ENCODE data around the gene SSNA1. TPM values are rescaled to one million over a fixed set of nuclear protein-coding genes. Genes with fewer than 3 reads are reported as not detected.
"Not testable (repeated sequence)": the region's sequence is repeated elsewhere in the genome, so short reads cannot be mapped to it uniquely, and the experiment has no call there.

The SSNA1 gene
- total RNA-seq, 1 experiment from 2014 or later = 163 TPM

- DNase-seq (ENCODE audit: low read depth) = no peak
- in situ Hi-C loops (cut with HindIII; ENCODE audit: low pct_unique_long_range_greater_than_20kb, low sequenced_read_pairs) = no loop called here
Measured at GRCh38 chr9:137233143-137233980, 44.9 kb downstream of the SSNA1 start.

DNA sequence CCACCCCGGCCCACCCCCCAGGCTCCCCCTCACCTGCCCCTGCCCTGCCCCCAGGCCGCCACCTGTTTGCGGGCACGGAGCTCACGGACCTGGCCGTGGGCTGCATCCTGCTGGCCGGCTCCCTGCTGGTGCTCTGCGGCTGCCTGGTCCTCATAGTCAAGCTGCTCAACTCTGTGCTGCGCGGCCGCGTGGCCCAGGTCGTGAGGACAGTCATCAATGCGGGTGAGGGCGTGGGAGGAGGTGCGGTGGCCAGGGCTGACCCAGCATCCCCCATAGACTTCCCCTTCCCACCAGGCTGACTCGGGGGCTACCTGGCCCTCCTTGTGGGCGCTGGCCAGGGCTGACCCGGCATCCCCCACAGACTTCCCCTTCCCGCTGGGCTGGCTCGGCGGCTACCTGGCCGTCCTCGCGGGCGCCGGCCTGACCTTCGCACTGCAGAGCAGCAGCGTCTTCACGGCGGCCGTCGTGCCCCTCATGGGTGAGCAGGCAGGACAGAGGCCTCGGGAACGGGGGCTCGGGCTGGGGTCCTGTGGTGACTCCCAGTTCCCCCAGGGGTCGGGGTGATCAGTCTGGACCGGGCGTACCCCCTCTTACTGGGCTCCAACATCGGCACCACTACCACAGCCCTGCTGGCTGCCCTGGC lies 45.7 kb downstream of the SSNA1 start:
- no peak for DNase-seq (ENCODE audit: low read depth)
- in situ Hi-C loops (cut with HindIII; ENCODE audit: low pct_unique_long_range_greater_than_20kb, low sequenced_read_pairs) = no loop called here

DNA sequence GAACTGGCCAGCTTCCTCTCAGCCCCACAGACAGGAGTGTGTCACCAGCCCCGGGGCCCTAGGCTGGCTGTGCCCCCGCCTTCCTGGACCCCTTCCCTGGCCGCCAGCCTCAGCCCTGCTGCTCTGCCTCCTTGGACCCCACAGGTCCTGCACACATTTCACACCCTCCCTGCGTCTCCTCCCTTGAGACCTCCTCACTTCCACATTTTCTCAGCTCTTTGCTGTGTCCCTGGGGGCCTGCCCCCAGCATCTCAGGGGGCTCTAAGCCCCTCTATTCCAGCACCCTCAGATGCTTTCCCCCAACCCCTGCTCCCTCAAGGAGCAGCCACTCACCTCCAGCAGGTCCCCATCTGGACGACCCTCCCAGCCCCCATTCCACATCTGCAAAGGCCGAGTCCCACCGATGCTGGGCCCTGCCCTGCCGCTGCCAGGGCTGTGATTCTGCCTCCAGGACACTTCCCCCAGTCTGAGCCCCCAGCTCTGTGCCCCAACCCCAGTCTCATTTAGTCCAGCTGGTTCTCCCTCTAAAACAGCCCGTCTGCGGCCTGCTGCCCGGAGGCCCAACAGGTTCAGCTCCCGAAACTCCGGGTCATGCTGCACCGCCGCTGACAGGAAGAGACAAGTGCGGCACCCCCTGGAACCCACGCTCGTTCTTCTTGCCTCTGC lies 46.4 kb downstream of the SSNA1 start:
- in situ Hi-C loops (cut with HindIII; ENCODE audit: low pct_unique_long_range_greater_than_20kb, low sequenced_read_pairs) = no loop called here

GRCh38 chr9:137235424-137236237 lies 47.2 kb downstream of the SSNA1 start:
- in situ Hi-C loops (cut with HindIII; ENCODE audit: low pct_unique_long_range_greater_than_20kb, low sequenced_read_pairs) = no loop called here
- no peak for DNase-seq (ENCODE audit: low read depth)

More for the DNA sequence above, 46.4 kb downstream of the SSNA1 start:
- no peak for DNase-seq (ENCODE audit: low read depth)

- in situ Hi-C loops (cut with HindIII; ENCODE audit: low pct_unique_long_range_greater_than_20kb, low sequenced_read_pairs) = no loop called here
- peak; percentile 73 for DNase-seq (ENCODE audit: low read depth)
Measured at GRCh38 chr9:137236238-137236935, 47.9 kb downstream of the SSNA1 start.

DNA sequence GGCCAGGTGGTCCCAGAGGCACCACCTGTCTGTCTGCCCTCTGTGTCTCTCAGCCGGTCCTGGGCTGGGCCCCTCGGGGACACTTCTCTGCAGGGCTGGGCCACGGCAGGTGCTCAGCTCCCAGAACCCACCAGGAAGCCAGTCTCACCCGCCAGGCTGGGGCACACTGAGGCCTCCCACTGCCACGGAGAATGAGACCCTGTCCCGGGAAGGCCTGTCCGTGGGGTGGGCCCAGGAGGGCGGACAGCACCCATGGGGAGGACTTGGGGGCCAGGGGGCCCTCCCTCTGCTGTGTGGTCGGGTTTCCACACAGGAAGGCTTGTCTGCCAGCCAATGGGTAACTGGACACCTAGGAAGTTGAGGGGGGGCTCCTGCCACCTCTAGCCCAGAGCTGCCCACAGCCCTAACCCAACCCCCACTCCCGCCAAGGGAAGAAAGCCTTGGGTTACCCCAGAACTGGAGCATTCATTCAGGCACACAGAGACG lies 48.5 kb downstream of the SSNA1 start:
- in situ Hi-C loops (cut with HindIII; ENCODE audit: low pct_unique_long_range_greater_than_20kb, low sequenced_read_pairs) = no loop called here
- no peak for DNase-seq (ENCODE audit: low read depth)

GRCh38 chr9:137237759-137238726 lies 49.6 kb downstream of the SSNA1 start:
- in situ Hi-C loops (cut with HindIII; ENCODE audit: low pct_unique_long_range_greater_than_20kb, low sequenced_read_pairs) = no loop called here

DNA sequence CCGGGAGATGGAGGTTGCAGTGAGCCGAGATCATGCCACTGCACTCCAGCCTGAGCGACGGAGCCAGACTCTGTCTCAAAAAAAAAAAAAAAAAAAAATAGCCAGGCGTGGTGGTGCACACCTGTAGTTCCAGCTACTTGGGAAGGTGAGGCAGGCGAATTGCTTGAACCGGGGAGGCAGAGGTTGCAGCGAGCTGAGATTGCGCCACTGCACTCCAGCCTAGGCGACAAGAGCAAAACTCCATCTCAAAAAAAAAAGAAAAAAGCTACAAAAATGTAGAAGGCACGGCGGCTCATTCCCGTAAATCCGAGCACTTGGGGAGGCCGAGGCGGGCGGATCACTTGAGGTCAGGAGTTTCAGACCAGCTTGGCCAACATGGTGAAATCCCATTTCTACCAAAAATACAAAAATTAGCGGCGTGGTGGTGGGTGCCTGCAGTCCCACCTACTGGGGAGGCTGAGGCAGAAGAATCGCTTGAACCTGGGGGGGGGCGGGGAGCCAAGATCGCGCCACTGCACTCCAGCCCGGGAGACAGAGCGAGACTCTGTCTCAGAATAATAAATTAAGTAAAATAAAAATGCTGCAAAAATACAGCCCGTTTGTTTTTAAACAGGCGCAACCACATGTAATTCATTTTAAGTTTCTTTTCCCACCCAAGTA lies 51.2 kb downstream of the SSNA1 start:
- in situ Hi-C loops (cut with HindIII; ENCODE audit: low pct_unique_long_range_greater_than_20kb, low sequenced_read_pairs); DNase-seq (ENCODE audit: low read depth): not testable (repeated sequence)

More at GRCh38 chr9:137237759-137238726, 49.6 kb downstream of the SSNA1 start:
- no peak for DNase-seq (ENCODE audit: low read depth)

Other genes with a start within 250 kb of the SSNA1 start
- 139 and 152 TPM in 2 replicates for gene FBXW5, start 243.9 kb upstream of the SSNA1 start, total RNA-seq (2014; rRNA removed; shearing (Covaris generic); ENCODE audit: low replicate concordance)
- not detected in 2 replicates for gene C8G, start 243.4 kb upstream of the SSNA1 start, total RNA-seq (2014; rRNA removed; shearing (Covaris generic); ENCODE audit: low replicate concordance)
- gene LCN12, start 236.4 kb upstream of the SSNA1 start, total RNA-seq (2014; rRNA removed; shearing (Covaris generic); ENCODE audit: low replicate concordance) = not detected in 2 replicates
- gene PTGDS, start 211.2 kb upstream of the SSNA1 start, total RNA-seq (2014; rRNA removed; shearing (Covaris generic); ENCODE audit: low replicate concordance) = not detected in 2 replicates
- not detected in 2 replicates for gene LCNL1, start 205.7 kb upstream of the SSNA1 start, total RNA-seq (2014; rRNA removed; shearing (Covaris generic); ENCODE audit: low replicate concordance)
- gene PAXX, start 196.3 kb upstream of the SSNA1 start, total RNA-seq (2014; rRNA removed; shearing (Covaris generic); ENCODE audit: low replicate concordance) = 129 and 137 TPM in 2 replicates
- not detected in 2 replicates for gene CLIC3, start 192.1 kb upstream of the SSNA1 start, total RNA-seq (2014; rRNA removed; shearing (Covaris generic); ENCODE audit: low replicate concordance)
- gene ABCA2, start 160.4 kb upstream of the SSNA1 start, total RNA-seq (2014; rRNA removed; shearing (Covaris generic); ENCODE audit: low replicate concordance) = 19.0 and 23.5 TPM in 2 replicates
- gene FUT7, start 156.6 kb upstream of the SSNA1 start, total RNA-seq (2014; rRNA removed; shearing (Covaris generic); ENCODE audit: low replicate concordance) = not detected in 2 replicates
- 31.8 and 45.1 TPM in 2 replicates for gene NPDC1, start 142.5 kb upstream of the SSNA1 start, total RNA-seq (2014; rRNA removed; shearing (Covaris generic); ENCODE audit: low replicate concordance)
- not detected in 2 replicates for gene ENTPD2, start 134.6 kb upstream of the SSNA1 start, total RNA-seq (2014; rRNA removed; shearing (Covaris generic); ENCODE audit: low replicate concordance)
- gene SAPCD2, start 118.1 kb upstream of the SSNA1 start, total RNA-seq (2014; rRNA removed; shearing (Covaris generic); ENCODE audit: low replicate concordance) = 51.2 and 55.0 TPM in 2 replicates
- gene UAP1L1, start 111.2 kb upstream of the SSNA1 start, total RNA-seq (2014; rRNA removed; shearing (Covaris generic); ENCODE audit: low replicate concordance) = 2.1 and 2.3 TPM in 2 replicates
- 52.2 and 79.4 TPM in 2 replicates for gene MAN1B1, start 101.7 kb upstream of the SSNA1 start, total RNA-seq (2014; rRNA removed; shearing (Covaris generic); ENCODE audit: low replicate concordance)
- 118 and 163 TPM in 2 replicates for gene DPP7, start 73.9 kb upstream of the SSNA1 start, total RNA-seq (2014; rRNA removed; shearing (Covaris generic); ENCODE audit: low replicate concordance)
- not detected in 2 replicates for gene GRIN1, start 49.5 kb upstream of the SSNA1 start, total RNA-seq (2014; rRNA removed; shearing (Covaris generic); ENCODE audit: low replicate concordance)
- gene LRRC26, start 18.6 kb upstream of the SSNA1 start, total RNA-seq (2014; rRNA removed; shearing (Covaris generic); ENCODE audit: low replicate concordance) = 1.8 and 3.0 TPM in 2 replicates
- gene TMEM210, start 16.6 kb upstream of the SSNA1 start, total RNA-seq (2014; rRNA removed; shearing (Covaris generic); ENCODE audit: low replicate concordance) = not detected in 2 replicates
- gene ANAPC2, start 116 bp upstream of the SSNA1 start, total RNA-seq (2014; rRNA removed; shearing (Covaris generic); ENCODE audit: low replicate concordance) = 38.2 and 94.6 TPM in 2 replicates
- gene TPRN, start 12.1 kb downstream of the SSNA1 start, total RNA-seq (2014; rRNA removed; shearing (Covaris generic); ENCODE audit: low replicate concordance) = 13.9 and 15.2 TPM in 2 replicates
- 57.6 and 83.9 TPM in 2 replicates for gene TMEM203, start 17.0 kb downstream of the SSNA1 start, total RNA-seq (2014; rRNA removed; shearing (Covaris generic); ENCODE audit: low replicate concordance)
- 8.1 and 8.3 TPM in 2 replicates for gene NDOR1, start 17.0 kb downstream of the SSNA1 start, total RNA-seq (2014; rRNA removed; shearing (Covaris generic); ENCODE audit: low replicate concordance)
- not detected in 2 replicates for gene RNF208, start 33.6 kb downstream of the SSNA1 start, total RNA-seq (2014; rRNA removed; shearing (Covaris generic); ENCODE audit: low replicate concordance)
- gene CYSRT1, start 36.5 kb downstream of the SSNA1 start, total RNA-seq (2014; rRNA removed; shearing (Covaris generic); ENCODE audit: low replicate concordance) = 0.61 and 12.7 TPM in 2 replicates
- gene RNF224, start 38.8 kb downstream of the SSNA1 start, total RNA-seq (2014; rRNA removed; shearing (Covaris generic); ENCODE audit: low replicate concordance) = not detected in 2 replicates
- not detected in 2 replicates for gene SLC34A3, start 42.2 kb downstream of the SSNA1 start, total RNA-seq (2014; rRNA removed; shearing (Covaris generic); ENCODE audit: low replicate concordance)
- gene TUBB4B, start 52.6 kb downstream of the SSNA1 start, total RNA-seq (2014; rRNA removed; shearing (Covaris generic); ENCODE audit: low replicate concordance) = 909 and 1,000 TPM in 2 replicates
- not detected in 2 replicates for gene STPG3, start 62.6 kb downstream of the SSNA1 start, total RNA-seq (2014; rRNA removed; shearing (Covaris generic); ENCODE audit: low replicate concordance)
- gene NELFB, start 66.7 kb downstream of the SSNA1 start, total RNA-seq (2014; rRNA removed; shearing (Covaris generic); ENCODE audit: low replicate concordance) = 84.1 and 92.6 TPM in 2 replicates
- 35.1 and 51.9 TPM in 2 replicates for gene TOR4A, start 89.0 kb downstream of the SSNA1 start, total RNA-seq (2014; rRNA removed; shearing (Covaris generic); ENCODE audit: low replicate concordance)
- 0.17 and 2.0 TPM in 2 replicates for gene NRARP, start 113.6 kb downstream of the SSNA1 start, total RNA-seq (2014; rRNA removed; shearing (Covaris generic); ENCODE audit: low replicate concordance)
- gene EXD3, start 234.5 kb downstream of the SSNA1 start, total RNA-seq (2014; rRNA removed; shearing (Covaris generic); ENCODE audit: low replicate concordance) = 0.84 and 5.3 TPM in 2 replicates
- 5.1 and 5.5 TPM in 2 replicates for gene NOXA1, start 234.7 kb downstream of the SSNA1 start, total RNA-seq (2014; rRNA removed; shearing (Covaris generic); ENCODE audit: low replicate concordance)